WTC11 (cell line): ENCODE results near the gene STRIP1.

Source experiments
- ATF6 ChIP-seq: sonication (generic); formaldehyde crosslinking; IDR thresholded peaks from 2 replicates; pipeline ENCODE4 v1.8.1; 2023; ENCODE audit warnings: mild to moderate bottlenecking, missing genetic modification reagents
- CTCF ChIP-seq: fragments of 200-600 bp; IDR thresholded peaks from 2 replicates; pipeline ENCODE4 v1.8.0; 2022; ENCODE audit warnings: antibody characterized with exemption
- E2F1 ChIP-seq: sonication (generic); formaldehyde crosslinking; IDR thresholded peaks from 2 replicates; pipeline ENCODE4 v1.8.0; 2022; ENCODE audit warnings: mild to moderate bottlenecking, missing genetic modification reagents
- E2F4 ChIP-seq: sonication (generic); formaldehyde crosslinking; IDR thresholded peaks from 2 replicates; pipeline ENCODE4 v1.8.1; 2022; ENCODE audit warnings: low read depth, mild to moderate bottlenecking, moderate library complexity, missing genetic modification reagents, borderline replicate concordance
- FOXJ3 ChIP-seq: sonication (generic); formaldehyde crosslinking; IDR thresholded peaks from 2 replicates; pipeline ENCODE4 v1.9.0; 2021; ENCODE audit warnings: missing genetic modification reagents, mild to moderate bottlenecking, borderline replicate concordance
- FOXK1 ChIP-seq: sonication (generic); formaldehyde crosslinking; IDR thresholded peaks from 2 replicates; pipeline ENCODE4 v1.8.0; 2022; ENCODE audit warnings: mild to moderate bottlenecking, moderate library complexity, missing genetic modification reagents
- GRHL2 ChIP-seq: fragments of 250-450 bp; sonication (Bioruptor Pico); IDR thresholded peaks from 2 replicates; pipeline ENCODE4 v1.8.0; 2022; ENCODE audit warnings: mild to moderate bottlenecking, moderate library complexity; ENCODE audit not compliant: insufficient replicate concordance, severe bottlenecking
- KAT7 ChIP-seq: sonication (generic); formaldehyde crosslinking; IDR thresholded peaks from 2 replicates; pipeline ENCODE4 v1.8.1; 2023; ENCODE audit warnings: missing genetic modification reagents, mild to moderate bottlenecking, borderline replicate concordance
- MAX ChIP-seq: sonication (generic); formaldehyde crosslinking; IDR thresholded peaks from 2 replicates; pipeline ENCODE4 v1.8.0; 2022; ENCODE audit warnings: mild to moderate bottlenecking, missing genetic modification reagents
- SMAD4 ChIP-seq: sonication (generic); formaldehyde crosslinking; IDR thresholded peaks from 2 replicates; pipeline ENCODE4 v1.8.0; 2022; ENCODE audit warnings: mild to moderate bottlenecking, missing genetic modification reagents
- ZNF317 ChIP-seq: sonication (generic); formaldehyde crosslinking; IDR thresholded peaks from 2 replicates; pipeline ENCODE4 v1.8.1; 2023; ENCODE audit warnings: low read depth, mild to moderate bottlenecking, moderate library complexity, missing genetic modification reagents, borderline replicate concordance

GRCh38 chr1:110086961-110087360 is 52.5 kb downstream of the STRIP1 start:
- no peak for TF ChIP-seq SMAD4 (CRISPR knock-in tag)
- no peak for TF ChIP-seq KAT7 (CRISPR knock-in tag)
- TF ChIP-seq E2F4 (CRISPR knock-in tag) = no peak
- no peak for TF ChIP-seq CTCF
- TF ChIP-seq GRHL2 (CRISPR knock-in tag) = no peak
- no peak for TF ChIP-seq FOXK1 (CRISPR knock-in tag)
- TF ChIP-seq ATF6 (CRISPR knock-in tag) = no peak
- TF ChIP-seq E2F1 = no peak
- TF ChIP-seq ZNF317 (CRISPR knock-in tag) = no peak
- no peak for TF ChIP-seq MAX
- TF ChIP-seq FOXJ3 (CRISPR knock-in tag) = no peak
